ENCODE measurements around the gene PLEKHN1.
"Not testable (repeated sequence)": the region's sequence is repeated elsewhere in the genome, so short reads cannot be mapped to it uniquely, and the experiment has no call there.

The PLEKHN1 gene

DNA sequence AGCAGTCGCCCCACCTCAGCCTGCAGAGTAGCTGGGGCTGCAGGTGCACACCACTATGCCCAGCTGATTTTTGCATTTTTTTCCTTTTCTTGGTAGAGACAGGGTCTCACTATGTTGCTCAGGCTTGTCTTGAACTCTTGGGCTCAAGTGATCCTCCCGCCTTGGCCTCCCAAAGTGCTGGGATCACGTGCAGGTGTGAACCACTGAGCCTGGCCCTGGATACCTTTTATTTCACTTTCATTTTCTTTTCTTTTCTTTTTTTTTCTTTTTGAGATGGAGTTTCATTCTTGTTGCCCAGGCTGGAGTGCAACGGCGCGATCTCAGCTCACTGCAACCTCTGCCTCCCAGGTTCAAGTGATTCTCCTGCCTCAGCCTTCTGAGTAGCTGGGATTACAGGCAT is 25.0 kb downstream of the PLEKHN1 start:
- not testable (repeated sequence) for DNase-seq (ENCODE audit: low read depth in 1 of 2, low spot score in 1 of 2)

DNA sequence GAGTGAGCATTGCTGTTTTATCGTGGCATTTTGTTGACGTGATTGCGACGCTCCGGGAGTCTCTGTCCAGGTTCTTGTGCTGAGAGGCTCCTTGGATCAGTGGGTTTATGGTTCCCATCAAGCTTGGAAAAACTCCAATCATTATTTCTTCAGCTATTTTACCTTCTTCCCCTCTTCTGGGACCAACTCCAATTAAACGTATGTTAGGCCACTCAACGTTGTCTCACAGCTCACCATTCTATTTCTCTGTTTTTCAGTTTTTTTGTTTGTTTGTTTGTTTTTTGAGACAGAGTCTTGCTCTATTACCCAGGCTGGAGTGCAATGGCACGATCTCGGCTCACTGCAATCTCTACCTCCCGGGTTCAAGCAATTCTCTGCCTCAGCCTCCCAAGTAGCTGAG is 25.6 kb downstream of the PLEKHN1 start:
- no peak for DNase-seq (ENCODE audit: low read depth in 1 of 2, low spot score in 1 of 2)

DNA sequence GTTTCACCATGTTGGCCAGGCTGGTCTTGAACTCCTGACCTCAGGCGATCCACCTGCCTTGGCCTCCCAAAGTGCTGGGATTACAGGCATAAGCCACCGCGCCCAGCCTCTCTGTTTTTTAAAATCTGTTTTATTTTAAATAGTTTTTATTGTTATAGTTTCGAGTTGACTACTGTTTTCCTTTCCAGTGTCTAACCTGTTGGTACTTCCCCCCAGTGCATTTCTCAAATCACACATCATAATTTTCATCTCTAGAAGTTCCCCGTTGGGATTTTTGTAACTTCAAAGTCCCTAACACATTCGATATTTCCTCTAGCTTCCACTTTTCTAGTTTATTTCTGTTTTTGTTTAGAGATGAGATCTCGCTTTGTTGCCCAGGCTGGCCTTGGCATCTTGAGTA is 26.1 kb downstream of the PLEKHN1 start:
- no peak for DNase-seq (ENCODE audit: low read depth in 1 of 2, low spot score in 1 of 2)

DNA sequence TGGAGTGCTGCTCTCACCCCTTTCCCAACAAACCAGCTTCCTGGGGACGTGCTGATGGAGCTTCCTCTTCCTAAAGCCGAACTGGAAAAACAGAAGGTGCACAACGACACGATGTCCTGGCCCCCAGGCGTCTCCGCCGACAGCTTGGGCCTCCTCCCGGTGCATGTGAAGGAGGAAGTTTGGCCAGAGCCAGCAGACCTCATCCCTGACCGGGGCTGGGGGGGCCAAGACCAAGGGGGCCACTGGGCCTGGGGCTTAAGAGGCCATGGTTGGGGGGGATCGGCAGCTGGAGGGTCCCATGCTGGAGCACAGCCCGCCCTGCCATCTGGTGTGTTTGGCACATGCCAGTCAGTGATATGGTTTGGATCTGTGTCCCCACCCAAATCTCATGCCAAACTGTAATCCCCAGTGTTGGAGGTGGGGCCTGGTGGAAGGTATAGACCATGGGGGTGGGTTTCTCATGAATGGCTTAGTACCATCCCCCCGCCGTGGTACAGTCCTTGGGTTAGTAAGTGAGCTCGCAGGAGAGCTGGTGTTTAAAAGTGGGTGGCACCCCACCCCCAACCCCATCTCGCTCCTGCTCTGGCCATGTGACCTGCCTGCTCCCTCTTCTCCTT is 27.2 kb downstream of the PLEKHN1 start:
- no peak for DNase-seq (ENCODE audit: low read depth in 1 of 2, low spot score in 1 of 2)

DNA sequence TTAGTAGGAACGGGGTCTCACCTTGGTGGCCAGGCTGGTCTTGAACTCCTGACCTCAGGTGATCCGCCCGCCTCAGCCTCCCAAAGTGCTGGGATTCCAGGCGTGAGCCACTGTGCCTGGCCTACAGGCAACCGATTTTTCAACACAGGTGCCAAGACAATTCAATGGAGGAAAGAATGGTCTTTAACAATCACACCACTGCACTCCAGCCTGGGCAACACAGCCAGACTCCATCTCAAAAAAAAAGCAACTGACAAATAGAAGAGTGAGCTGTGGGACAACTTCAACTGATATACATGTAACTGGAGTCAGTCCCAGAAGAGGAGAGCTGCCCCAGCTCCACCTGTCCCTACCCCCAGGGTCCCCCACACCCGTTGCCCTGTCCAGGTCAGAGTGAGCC is 28.3 kb downstream of the PLEKHN1 start:
- not testable (repeated sequence) for DNase-seq (ENCODE audit: low read depth in 1 of 2, low spot score in 1 of 2)

DNA sequence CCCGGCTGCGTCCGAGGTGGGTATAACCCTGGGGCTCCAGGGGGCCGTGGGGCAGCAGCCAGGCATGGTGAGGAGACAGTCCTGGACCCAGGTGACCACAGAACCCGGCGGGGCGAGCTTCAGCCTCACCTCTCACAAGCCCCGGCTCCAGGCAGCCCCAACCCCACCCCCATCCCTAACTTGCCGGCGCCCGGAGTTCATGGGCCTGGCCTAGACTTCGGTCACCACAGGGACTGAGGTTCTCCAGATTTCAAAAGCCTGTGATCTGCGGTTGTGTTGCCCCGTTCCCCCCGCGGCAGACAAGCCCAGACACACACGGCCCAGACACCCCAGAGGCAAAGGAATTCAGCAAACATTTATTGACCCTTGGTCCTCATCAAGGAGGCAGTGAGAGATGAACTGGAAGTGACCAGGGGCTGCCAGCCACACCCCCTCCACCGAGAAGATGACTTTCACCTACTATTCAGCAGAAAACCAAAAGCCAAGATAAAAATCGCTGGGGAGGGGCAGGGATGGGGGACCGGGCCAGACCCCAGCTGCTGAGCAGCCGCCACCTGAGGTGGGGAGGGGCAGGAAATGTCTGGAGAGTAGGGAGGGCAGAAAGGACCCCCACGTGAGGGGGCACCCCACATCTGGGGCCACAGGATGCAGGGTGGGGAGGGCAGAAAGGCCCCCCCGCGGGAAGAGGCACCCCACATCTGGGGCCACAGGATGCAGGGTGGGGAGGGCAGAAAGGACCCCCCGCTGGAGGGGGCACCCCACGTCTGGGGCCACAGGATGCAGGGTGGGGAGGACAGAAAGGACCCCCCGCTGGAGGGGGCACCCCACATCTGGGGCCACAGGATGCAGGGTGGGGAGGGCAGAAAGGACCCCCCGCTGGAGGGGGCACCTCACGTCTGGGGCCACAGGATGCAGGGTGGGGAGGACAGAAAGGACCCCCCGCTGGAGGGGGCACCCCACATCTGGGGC is 29.7 kb downstream of the PLEKHN1 start:
- no peak for DNase-seq (ENCODE audit: low read depth in 1 of 2, low spot score in 1 of 2)

DNA sequence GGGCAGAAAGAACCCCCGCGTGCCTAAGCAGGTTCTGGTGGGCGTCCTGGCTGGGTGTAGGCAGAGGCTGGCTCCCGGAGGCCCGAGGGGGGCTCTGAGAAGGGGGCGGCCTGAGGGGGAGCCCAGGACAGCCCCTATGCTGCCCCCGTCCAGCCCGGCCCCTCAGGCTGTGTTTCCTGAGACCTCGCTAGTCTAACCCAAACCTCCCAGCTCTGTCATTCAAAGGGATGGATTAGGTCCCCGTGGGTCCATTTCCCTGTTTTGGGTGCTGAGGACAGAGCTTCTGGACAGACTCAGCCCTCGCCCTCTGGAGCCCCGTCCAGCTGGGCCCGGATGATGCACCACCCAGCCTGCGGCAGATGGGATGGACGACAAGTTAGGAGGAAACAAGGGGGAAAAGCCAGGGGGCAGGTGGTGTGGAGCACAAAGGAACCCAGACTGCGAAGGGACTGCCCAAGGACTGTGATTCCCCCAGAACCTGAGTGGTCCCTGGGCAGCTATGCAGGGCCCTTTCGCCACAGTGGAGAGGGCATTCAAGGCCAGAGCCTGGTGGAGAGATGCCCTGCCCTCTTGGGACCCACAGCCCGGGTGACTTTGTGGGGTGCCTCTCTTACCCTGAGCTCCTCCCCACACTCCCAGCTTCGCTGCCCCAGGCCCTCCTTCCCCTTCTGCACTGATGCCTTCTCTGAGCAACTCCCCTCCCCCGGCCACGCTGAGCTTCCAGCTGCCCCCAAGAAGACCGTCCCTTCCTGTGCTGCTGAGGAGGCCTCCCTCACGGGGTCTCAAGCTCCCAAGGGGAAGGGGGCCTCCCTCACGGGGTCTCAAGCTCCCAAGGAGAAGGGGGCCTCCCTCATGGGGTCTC is 30.8 kb downstream of the PLEKHN1 start:
- no peak for DNase-seq (ENCODE audit: low read depth in 1 of 2, low spot score in 1 of 2)

DNA sequence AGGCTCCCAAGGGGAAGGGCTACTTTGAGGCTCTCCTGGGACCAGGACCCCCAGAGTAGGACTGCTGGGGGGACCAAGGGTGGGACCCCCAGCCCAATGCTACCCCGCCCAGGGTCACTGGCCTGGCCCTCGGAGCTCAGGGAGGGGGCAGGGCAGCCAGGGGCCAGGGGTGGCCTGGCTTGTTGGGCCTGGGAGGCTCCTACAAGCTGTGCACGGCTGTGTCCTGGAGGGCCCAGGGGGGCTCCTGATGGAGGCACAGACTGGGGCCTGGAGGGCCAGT is 31.4 kb downstream of the PLEKHN1 start:
- no peak for DNase-seq (ENCODE audit: low read depth in 1 of 2, low spot score in 1 of 2)

DNA sequence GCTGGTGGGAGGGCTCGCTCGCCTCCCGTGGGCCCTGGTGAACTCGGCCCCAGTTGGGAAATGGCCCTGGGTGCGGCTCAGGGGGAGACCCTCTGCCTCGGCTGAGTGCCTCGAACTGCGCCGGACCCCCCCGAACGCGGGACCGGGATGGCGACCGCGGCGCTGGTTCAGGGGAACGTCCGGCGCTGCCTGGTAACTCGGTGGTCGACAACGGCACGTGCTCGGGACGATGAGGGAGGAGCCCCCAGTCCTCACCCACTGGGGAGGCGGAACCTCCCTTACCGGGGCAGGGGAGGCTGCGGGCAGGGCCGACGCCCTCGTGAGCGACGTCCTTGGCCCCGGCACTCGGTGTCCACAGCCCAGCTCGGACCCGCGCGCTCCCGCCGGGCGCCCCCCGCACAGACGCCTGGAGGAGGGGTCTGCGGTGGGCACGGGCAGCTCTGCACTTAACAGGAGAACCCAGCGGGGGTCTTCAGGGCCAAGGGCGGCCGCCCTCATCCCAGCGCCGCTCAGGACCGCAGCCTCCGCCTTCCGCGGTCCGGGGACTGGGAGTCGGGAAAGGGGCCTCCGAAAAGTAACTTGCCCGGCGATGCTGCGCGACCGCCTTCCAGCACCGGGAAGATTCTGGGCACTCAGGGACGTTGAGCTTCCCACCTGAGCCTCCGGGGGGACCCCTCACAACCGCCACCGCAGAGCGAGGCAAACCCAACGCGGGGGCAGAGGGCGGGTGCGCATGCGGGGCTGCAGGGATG is 31.9 kb downstream of the PLEKHN1 start:
- no peak for DNase-seq (ENCODE audit: low read depth in 1 of 2, low spot score in 1 of 2)

DNA sequence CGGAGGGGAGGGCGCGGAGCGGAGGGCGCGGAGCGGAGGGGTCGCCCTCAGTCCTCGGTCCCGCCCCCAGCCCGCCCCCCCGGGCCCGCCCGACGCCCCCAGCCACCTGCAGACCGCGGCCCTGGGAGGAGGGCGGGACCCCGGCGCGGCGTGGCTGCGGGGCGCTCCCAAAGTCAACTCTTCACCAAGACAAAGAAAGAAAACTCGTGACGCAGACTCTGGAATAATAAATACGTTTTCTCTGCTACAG is 32.4 kb downstream of the PLEKHN1 start:
- DNase-seq (ENCODE audit: low read depth in 1 of 2, low spot score in 1 of 2) = no peak

DNA sequence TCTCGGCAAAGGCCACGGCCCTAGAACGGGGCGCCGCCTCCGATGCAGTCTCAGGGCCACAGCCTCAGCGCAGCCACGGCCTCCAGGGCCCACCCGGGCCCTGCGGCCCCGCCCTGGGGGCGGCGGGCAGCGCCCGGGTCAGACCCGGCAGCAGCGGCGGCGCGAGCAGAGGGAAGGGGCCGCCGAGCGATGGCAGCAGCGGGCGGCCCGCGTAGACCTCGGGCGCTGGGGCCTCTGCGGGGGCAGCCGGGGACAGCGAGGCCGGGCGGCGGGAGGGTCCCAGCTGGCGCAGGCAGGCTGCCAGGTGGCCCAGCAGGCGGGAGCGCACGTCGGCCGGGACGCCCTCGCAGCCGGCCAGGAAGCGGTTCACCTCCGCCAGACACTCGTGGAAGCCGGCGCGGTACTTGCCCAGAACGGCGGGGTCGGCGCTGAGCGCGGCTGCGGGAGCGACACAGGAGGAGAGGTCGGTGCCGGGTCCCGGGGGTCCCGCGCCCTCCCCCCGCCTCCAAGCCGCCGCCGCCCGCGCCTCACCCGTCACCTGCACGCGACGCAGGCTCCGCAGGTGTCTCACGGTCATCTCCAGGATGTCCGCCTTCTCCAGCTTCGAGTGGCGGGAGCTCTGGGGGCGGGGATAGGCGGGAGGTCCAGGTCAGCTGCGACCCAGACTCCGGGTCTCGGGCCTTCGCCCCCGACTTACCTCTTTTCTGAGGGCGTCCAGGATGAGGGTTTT is 32.9 kb downstream of the PLEKHN1 start:
- no peak for DNase-seq (ENCODE audit: low read depth in 1 of 2, low spot score in 1 of 2)

DNA sequence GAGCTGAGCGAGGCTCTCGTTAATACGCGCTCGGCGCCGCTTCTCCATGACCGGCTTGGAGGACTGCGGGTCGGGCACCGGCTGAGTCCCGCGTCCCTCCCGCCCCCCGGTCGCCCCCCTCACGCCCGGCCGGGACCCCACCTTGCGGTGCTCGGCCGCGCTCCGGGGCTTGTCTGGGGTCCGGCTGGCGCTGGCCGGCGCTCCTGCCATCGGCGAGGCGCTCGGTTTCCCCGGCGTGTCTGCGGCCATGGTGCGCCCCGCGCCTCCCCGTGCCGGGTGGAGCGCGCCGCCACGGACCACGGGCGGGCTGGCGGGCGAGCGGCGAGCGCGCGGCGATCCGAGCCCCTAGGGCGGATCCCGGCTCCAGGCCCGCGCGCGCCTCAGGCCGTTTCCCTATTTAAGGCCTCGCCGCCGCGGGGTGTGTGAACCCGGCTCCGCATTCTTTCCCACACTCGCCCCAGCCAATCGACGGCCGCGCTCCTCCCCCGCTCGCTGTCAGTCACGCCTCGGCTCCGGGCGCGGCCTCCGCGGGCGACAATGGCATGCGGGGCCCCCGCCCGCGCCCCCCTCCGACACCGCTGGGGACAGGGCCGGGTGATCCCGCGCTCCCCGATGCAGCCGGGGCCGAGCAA is 33.6 kb downstream of the PLEKHN1 start, which contains the start of gene HES4:
TSS of gene HES4 (minus strand) at position 373 of the 632 bp plus-strand sequence. CDS start at position 249, 124 bp downstream.
- DNase-seq (ENCODE audit: low read depth in 1 of 2, low spot score in 1 of 2) = peak in 1 of 2 donors; percentile 54

DNA sequence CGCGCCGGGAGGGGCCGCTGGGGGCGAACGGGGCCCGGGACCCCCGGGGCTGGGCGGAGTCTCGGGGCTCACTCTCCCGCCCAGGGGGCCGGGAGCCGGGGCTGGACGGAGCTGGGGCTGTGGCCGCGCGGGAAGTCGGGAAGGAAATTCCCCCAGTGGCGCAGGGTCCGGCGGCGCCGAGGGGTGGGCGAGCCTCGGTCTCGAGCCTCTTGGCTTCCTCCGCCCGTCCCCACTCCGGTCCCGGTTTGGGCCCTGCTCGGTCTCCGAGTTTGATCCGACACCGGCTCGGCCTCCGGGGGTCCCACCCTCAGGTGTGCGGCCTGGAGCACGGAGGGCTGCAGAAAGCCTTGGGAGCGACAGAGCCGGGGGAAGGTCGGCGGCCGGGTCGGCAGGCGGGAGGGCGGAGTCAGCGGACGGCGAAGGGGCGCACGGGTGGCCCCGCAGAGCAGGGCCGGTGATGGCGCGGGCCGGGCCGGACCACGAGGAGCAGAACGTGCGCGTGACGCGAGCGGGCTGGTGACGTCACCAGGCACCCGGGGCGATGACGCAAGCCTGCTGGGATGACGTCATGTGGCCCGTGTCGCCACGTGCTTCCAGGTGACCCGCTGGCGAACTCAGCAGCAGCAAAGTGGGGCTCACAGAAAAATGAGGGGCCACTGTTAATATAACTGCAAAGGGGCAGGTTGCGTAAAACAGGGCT is 34.2 kb downstream of the PLEKHN1 start:
- peak in 1 of 2 donors; percentile 63 for DNase-seq (ENCODE audit: low read depth in 1 of 2, low spot score in 1 of 2)

DNA sequence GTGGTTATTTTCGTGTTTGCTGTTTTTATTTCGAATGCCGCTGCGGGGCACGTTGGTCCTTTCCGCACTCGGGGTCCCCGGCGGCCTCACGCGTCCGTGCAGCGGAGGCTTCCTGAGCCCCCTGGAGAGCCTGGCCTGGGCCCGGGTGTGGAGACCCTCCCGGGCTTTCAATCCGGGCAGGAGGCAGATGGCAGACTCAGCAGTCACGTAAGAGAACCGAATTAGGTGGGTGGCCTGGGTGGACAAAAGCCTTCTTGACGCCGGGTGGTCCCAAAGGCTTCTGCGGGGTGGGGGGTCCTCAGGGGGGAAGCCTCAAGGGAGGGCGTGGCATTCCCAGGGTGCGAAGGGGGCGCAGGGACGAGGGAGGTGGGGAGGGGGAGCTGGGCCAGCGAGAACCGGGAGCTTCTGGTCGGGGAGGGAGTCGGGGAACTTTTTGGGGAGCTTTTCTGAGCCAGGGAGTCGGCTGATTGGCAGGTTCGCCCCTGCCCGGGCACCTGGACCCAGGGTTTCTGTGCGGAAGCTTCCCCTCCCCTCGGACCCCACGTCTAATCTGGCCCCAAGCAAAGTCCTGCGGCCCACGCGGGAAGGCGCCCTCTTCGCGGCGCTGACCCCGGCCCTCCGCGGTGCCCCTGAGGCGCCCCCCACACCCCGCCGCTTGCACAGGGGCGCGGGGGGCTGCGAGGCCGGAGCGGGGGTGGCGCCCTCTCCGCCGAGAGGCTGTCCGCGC is 34.9 kb downstream of the PLEKHN1 start:
- DNase-seq (ENCODE audit: low read depth in 1 of 2, low spot score in 1 of 2) = no peak

DNA sequence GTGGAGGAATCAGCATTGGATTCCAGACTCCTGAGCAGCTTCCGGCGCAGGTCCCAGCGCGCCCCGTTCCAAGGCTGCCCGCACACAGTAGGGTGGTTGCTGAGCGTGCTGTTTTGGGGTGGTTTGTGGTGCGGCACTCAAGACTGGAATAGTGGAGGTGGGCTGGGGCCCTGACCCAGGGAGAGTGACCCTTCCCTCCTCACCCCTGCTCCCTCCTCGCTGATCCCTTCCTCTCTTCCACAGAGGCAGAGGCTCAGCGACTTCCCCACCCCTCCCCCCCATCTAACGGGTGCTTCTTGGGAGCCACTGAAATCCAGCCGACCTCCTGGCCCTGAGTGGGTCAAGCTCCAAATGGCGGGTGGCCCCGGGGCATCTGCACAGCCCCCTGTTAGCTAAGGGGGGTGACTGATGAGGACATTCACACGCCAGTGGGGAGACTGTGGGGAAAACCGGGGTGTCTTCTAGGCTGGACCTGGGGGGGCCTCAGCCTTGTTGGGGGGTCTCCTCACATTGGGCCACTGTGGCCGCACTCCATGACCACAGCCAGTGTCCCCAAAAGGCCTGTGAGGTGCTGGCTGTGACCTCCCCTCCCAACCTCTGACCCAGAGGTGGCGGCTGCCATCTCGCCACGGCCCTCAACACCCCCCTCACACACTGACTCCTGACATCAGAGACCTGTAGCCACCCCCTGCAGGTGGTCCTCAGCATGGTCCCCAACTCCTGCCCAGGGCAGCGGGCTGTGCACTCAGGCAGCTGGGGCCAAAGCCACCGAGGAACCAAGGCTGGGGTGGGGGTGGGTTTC is 37.5 kb downstream of the PLEKHN1 start:
- DNase-seq (ENCODE audit: low read depth in 1 of 2, low spot score in 1 of 2) = no peak

DNA sequence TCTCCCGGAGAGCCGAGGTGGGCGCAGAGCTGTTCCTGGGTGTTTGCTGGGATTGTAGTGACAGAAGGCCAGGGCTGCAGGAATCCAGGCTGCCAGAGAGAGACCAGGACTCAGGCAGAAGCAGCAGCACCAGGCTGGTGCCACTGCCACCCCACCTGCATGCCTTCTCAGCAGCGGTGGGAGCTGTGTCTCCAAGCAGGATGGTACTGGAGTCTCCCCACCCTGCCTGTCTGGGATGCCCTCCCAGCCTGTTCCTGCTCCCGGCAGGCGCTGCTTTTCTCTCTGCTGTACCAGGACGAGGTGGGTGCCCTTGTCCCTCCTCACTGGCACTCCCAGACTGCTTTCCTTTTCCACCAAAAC is 38.1 kb downstream of the PLEKHN1 start:
- DNase-seq (ENCODE audit: low read depth in 1 of 2, low spot score in 1 of 2) = no peak

DNA sequence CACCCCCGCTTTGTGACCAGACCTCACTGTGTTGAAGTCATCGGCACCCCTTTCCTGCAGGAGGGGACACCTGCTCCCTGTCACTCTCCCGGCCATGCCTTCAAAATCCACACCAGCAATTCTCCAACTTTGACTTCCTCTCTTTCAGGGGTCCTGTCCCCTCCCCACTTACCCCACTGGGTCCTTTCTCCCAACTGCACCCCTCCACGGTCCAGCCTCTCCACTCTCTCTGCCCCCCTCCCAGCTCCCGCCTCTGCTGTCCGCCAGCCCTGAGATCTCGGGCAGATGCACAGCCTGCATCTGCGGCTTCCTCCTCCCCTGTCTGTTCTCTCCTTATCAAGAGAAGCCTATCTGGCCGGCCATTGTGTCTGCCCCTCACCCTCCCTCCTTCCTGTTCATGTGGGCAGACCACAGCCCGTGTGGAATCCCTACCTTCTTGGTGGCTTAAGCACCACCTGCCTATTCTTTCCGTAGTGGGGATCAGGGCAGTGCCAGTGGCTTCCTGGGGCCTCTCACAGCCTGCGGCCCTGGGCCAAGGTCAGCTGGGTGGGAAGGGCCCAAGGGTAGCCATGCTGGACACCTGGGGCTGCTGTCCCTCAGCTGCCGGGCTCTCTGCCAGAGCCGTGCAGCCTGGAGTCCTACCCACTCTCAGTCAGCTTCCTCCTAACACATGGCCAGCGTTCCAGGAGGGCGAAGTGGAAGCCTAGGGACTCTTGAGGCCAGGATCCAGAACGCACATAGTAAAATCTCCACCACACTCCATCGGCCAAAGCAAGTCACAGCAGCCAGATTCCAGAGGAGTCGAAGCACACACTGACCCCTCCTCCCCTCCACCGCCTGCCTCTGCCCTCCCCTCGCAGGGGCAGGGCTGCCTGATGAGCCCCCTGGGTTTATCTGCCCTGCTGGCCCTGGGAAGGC is 38.8 kb downstream of the PLEKHN1 start:
- DNase-seq (ENCODE audit: low read depth in 1 of 2, low spot score in 1 of 2) = no peak

Measured in stimulated activated CD4-positive, alpha-beta T cell treated with anti-CD3 and anti-CD28 coated beads, Interleukin-15, amount 100 ng/mL, for 1 hour (primary cell).